GM18868 (cell line): Measurements from ENCODE around the gene SOX5.
"Not testable (repeated sequence)": the region's sequence is repeated elsewhere in the genome, so short reads cannot be mapped to it uniquely, and the experiment has no call there.

Experiments used
- ATAC-seq: cut with Tn5 transposase; IDR thresholded peaks from one replicate; pipeline ENCODE4 v1.9.1; 2021; ENCODE audit warnings: mild to moderate bottlenecking, moderate library complexity; ENCODE audit not compliant: unreplicated experiment

The SOX5 gene

GRCh38 chr12:23911574-23911973 is 37.9 kb downstream of the SOX5 start:
- no peak for ATAC-seq

GRCh38 chr12:23909551-23909950 is 39.9 kb downstream of the SOX5 start:
- no peak for ATAC-seq

- ATAC-seq = no peak
Measured at GRCh38 chr12:23906329-23906728, 43.1 kb downstream of the SOX5 start.

GRCh38 chr12:23899434-23899833 is 50.0 kb downstream of the SOX5 start:
- ATAC-seq = no peak

- no peak for ATAC-seq
Measured at GRCh38 chr12:23898121-23898520, 51.3 kb downstream of the SOX5 start.

GRCh38 chr12:23895792-23896218 is 53.7 kb downstream of the SOX5 start:
- ATAC-seq = no peak

GRCh38 chr12:23893611-23894010 is 55.9 kb downstream of the SOX5 start:
- no peak for ATAC-seq

GRCh38 chr12:23891115-23891514 is 58.4 kb downstream of the SOX5 start:
- ATAC-seq = no peak

GRCh38 chr12:23889069-23889440 is 60.4 kb downstream of the SOX5 start:
- no peak for ATAC-seq

- ATAC-seq = no peak
Measured at GRCh38 chr12:23888396-23889068, 60.9 kb downstream of the SOX5 start.

- no peak for ATAC-seq
Measured at GRCh38 chr12:23887055-23887835, 62.2 kb downstream of the SOX5 start.

GRCh38 chr12:23885394-23885793 is 64.1 kb downstream of the SOX5 start:
- ATAC-seq = no peak

GRCh38 chr12:23884909-23885308 is 64.6 kb downstream of the SOX5 start:
- ATAC-seq = no peak

- no peak for ATAC-seq
Measured at GRCh38 chr12:23880988-23881387, 68.5 kb downstream of the SOX5 start.

GRCh38 chr12:23876618-23877017 is 72.9 kb downstream of the SOX5 start:
- ATAC-seq = not testable (repeated sequence)

GRCh38 chr12:23867794-23868193 is 81.7 kb downstream of the SOX5 start:
- ATAC-seq = no peak

- no peak for ATAC-seq
Measured at GRCh38 chr12:23862701-23863100, 86.8 kb downstream of the SOX5 start.

GRCh38 chr12:23860019-23860418 is 89.5 kb downstream of the SOX5 start:
- no peak for ATAC-seq

- ATAC-seq = no peak
Measured at GRCh38 chr12:23857178-23857577, 92.3 kb downstream of the SOX5 start.

- peak; percentile 60 for ATAC-seq
Measured at GRCh38 chr12:23855813-23856212, 93.7 kb downstream of the SOX5 start.

GRCh38 chr12:23854598-23854997 is 94.9 kb downstream of the SOX5 start:
- ATAC-seq = no peak

- no peak for ATAC-seq
Measured at GRCh38 chr12:23853640-23854039, 95.8 kb downstream of the SOX5 start.
